ENCODE results near the gene GANAB. TPM values are rescaled to one million over a fixed set of nuclear protein-coding genes. Genes with fewer than 3 reads are reported as not detected.

Gene GANAB
- total RNA-seq, 1 experiment from 2014 or later, result 364 TPM

DNA sequence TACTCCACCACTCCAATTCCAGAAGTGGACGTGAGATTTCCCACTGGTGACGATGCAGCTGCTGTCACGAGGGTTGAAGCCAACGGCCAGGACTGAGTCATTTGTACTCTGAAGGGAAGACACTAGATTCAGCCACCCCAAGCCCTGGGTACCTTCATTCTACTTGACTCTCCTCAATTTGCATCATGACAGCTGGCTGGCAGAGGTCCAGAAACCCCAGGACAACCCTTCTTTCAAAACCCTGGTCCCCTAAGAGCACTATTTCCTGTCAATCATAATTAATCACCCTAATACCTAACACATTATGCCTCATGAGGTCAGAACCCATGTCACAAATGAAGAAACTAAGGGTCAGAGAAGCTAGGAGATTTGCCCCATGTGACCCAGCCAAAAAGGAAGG, 38.7 kb downstream of the GANAB start:
- H3K4me1 Mint-ChIP-seq (ENCODE audit: insufficient read depth, unreplicated experiment), result peaks cover 13% of the 10 kb centered on the region
- intact Hi-C loops (cut with micrococcal nuclease), result no loop called here
- POLR2A ChIA-PET, result interaction anchor here (0.8 to 8.4 kb wide), 5 partner anchors 7 to 45 kb away, joined by 4 to 98 read pairs (median 6); partner anchors contain the start of genes B3GAT3, INTS5 and MTA2
- H3K9me3 Mint-ChIP-seq (ENCODE audit: unreplicated experiment), result no peaks in the 10 kb centered on the region
- DNase-seq (ENCODE audit: unreplicated experiment), result no peak
- no TSS peak for BruUV-seq (replicated peaks)
- peaks cover 47% of the 10 kb centered on the region for H3K36me3 Mint-ChIP-seq (ENCODE audit: insufficient read depth, unreplicated experiment)
- CTCF ChIA-PET, result interaction anchor here (0.6 to 1.3 kb wide), 2 partner anchors 15 to 33 kb away, joined by 3 read pairs; no protein-coding TSS in a partner anchor
- no peak overlapping the region for H3K27ac Mint-ChIP-seq (ENCODE audit: low read depth, unreplicated experiment)
- no peak overlapping the region for H3K4me3 Mint-ChIP-seq (ENCODE audit: unreplicated experiment)
- no peaks in the 10 kb centered on the region for H3K27me3 Mint-ChIP-seq (ENCODE audit: insufficient read depth, unreplicated experiment)
- TF ChIP-seq, protein P1, sequence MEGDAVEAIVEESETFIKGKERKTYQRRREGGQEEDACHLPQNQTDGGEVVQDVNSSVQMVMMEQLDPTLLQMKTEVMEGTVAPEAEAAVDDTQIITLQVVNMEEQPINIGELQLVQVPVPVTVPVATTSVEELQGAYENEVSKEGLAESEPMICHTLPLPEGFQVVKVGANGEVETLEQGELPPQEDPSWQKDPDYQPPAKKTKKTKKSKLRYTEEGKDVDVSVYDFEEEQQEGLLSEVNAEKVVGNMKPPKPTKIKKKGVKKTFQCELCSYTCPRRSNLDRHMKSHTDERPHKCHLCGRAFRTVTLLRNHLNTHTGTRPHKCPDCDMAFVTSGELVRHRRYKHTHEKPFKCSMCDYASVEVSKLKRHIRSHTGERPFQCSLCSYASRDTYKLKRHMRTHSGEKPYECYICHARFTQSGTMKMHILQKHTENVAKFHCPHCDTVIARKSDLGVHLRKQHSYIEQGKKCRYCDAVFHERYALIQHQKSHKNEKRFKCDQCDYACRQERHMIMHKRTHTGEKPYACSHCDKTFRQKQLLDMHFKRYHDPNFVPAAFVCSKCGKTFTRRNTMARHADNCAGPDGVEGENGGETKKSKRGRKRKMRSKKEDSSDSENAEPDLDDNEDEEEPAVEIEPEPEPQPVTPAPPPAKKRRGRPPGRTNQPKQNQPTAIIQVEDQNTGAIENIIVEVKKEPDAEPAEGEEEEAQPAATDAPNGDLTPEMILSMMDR (IDR thresholded peaks at IDR 0.05; ENCODE audit: unreplicated experiment), result no peak

DNA sequence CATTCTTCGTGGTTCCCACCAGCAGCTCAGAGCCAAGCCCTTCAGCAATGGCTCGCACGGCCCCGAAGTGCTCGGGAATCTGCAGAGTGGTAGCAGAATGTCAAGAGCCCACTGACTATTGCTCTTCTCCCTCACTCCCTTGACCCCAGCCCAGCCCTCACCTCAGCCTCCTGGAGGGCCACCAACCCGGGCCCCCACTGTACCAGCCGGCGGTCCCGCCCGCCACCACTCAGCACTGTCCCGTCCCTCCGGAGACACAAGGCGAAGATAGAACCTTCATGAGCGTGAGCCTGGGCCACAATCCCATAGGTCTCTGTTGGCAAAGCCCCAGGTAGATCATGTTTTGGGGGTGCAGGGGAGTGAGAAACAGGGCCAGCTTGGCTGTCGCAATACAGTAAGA, 40.5 kb downstream of the GANAB start:
- H3K4me1 Mint-ChIP-seq (ENCODE audit: insufficient read depth, unreplicated experiment), result peaks cover 17% of the 10 kb centered on the region
- no peaks in the 10 kb centered on the region for H3K9me3 Mint-ChIP-seq (ENCODE audit: unreplicated experiment)
- intact Hi-C loops (cut with micrococcal nuclease), result no loop called here
- TF ChIP-seq, protein P1 (IDR thresholded peaks at IDR 0.05; ENCODE audit: unreplicated experiment), result no peak
- no peak overlapping the region for H3K4me3 Mint-ChIP-seq (ENCODE audit: unreplicated experiment)
- peaks cover 56% of the 10 kb centered on the region for H3K36me3 Mint-ChIP-seq (ENCODE audit: insufficient read depth, unreplicated experiment)
- no peaks in the 10 kb centered on the region for H3K27me3 Mint-ChIP-seq (ENCODE audit: insufficient read depth, unreplicated experiment)
- no TSS peak for BruUV-seq (replicated peaks)
- CTCF ChIA-PET, result interaction anchor here (0.6 to 0.8 kb wide), 2 partner anchors 44 to 66 kb away, joined by 3 to 4 read pairs; partner anchors contain the start of gene LBHD1
- DNase-seq (ENCODE audit: unreplicated experiment), result no peak
- POLR2A ChIA-PET, result interaction anchor here (2.9 kb wide), 1 partner anchor 14 kb away, joined by 11 read pairs; the partner anchor contains the start of gene TUT1
- no peak overlapping the region for H3K27ac Mint-ChIP-seq (ENCODE audit: low read depth, unreplicated experiment)

DNA sequence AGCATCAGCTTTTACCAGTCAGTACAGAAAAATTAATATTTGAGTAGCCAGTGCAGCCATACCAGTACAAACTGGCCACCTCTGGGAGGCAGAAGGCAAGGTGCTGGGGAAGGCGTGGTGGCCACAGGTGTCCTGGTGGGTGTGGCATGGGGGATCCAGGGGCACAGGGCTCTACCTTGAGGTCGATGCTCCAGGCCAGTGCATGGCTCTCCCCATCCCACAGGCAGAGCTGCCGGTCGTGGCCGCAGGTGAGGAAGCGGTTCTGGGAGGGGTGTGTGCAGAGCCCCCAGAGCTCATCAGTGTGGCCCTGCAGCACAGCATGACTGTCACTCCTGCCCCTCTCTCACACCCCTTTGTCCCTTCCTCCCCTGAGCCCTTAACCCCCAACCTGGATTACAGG, 40.9 kb downstream of the GANAB start:
- POLR2A ChIA-PET, result interaction anchor here (2.9 kb wide), 1 partner anchor 14 kb away, joined by 11 read pairs; the partner anchor contains the start of gene TUT1
- TF ChIP-seq, protein P1 (IDR thresholded peaks at IDR 0.05; ENCODE audit: unreplicated experiment), result no peak
- no peaks in the 10 kb centered on the region for H3K9me3 Mint-ChIP-seq (ENCODE audit: unreplicated experiment)
- peaks cover 17% of the 10 kb centered on the region for H3K4me1 Mint-ChIP-seq (ENCODE audit: insufficient read depth, unreplicated experiment)
- CTCF ChIA-PET, result interaction anchor here (0.6 to 0.8 kb wide), 2 partner anchors 45 to 67 kb away, joined by 3 to 4 read pairs; partner anchors contain the start of gene LBHD1
- peaks cover 56% of the 10 kb centered on the region for H3K36me3 Mint-ChIP-seq (ENCODE audit: insufficient read depth, unreplicated experiment)
- intact Hi-C loops (cut with micrococcal nuclease), result no loop called here
- H3K27me3 Mint-ChIP-seq (ENCODE audit: insufficient read depth, unreplicated experiment), result no peaks in the 10 kb centered on the region
- no peak for DNase-seq (ENCODE audit: unreplicated experiment)
- no peak overlapping the region for H3K27ac Mint-ChIP-seq (ENCODE audit: low read depth, unreplicated experiment)
- BruUV-seq (replicated peaks), result no TSS peak
- H3K4me3 Mint-ChIP-seq (ENCODE audit: unreplicated experiment), result no peak overlapping the region

DNA sequence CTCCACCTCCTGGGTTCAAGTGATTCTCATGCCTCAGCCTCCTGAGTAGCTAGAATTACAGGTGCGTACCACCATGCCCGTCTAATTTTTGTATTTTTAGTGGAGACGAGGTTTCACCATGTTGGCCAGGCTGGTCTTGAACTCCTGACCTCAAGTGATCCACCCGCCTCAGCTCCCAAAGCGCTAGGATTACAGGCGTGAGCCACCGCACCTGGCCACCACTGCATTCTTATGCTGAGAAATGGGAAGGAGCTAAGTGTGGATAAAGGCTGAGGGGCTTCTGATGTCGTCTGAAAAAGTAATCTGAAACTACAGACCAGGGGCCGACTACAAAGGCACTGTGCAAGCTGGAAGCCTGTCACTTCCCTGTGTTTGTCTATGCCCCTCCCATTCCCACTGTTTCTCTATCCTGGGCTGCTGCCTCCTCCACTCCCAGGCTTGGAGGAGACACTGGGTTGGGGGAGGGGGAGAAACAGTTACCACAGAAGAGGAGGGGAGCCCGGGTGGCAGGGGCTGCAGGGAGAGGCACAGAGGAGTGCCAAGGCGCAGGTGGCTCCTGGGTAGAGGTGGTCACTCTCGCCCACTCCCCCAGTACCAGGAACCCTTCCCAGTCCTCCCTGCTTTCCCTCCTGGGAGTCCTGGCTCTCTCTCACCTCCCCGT, 41.8 kb downstream of the GANAB start:
- H3K4me1 Mint-ChIP-seq (ENCODE audit: insufficient read depth, unreplicated experiment), result peaks cover 22% of the 10 kb centered on the region
- intact Hi-C loops (cut with micrococcal nuclease), result no loop called here
- no peak for DNase-seq (ENCODE audit: unreplicated experiment)
- no peaks in the 10 kb centered on the region for H3K27me3 Mint-ChIP-seq (ENCODE audit: insufficient read depth, unreplicated experiment)
- ChIA-PET POLR2A (interaction anchor here (1.4 to 2.9 kb wide), 2 partner anchors 13 to 52 kb away, joined by 3 to 11 read pairs; partner anchors contain the start of gene TUT1), CTCF (interaction anchor here (0.6 to 2.1 kb wide), 4 partner anchors 9 to 70 kb away, joined by 3 to 7 read pairs (median 3); partner anchors contain the start of gene ROM1)
- no peak overlapping the region for H3K27ac Mint-ChIP-seq (ENCODE audit: low read depth, unreplicated experiment)
- H3K4me3 Mint-ChIP-seq (ENCODE audit: unreplicated experiment), result no peak overlapping the region
- H3K36me3 Mint-ChIP-seq (ENCODE audit: insufficient read depth, unreplicated experiment), result peaks cover 58% of the 10 kb centered on the region
- H3K9me3 Mint-ChIP-seq (ENCODE audit: unreplicated experiment), result no peaks in the 10 kb centered on the region
- no TSS peak for BruUV-seq (replicated peaks)
- TF ChIP-seq, protein P1 (IDR thresholded peaks at IDR 0.05; ENCODE audit: unreplicated experiment), result no peak
